Measurements from ENCODE around the gene GLB1L3. TPM values are rescaled to one million over a fixed set of nuclear protein-coding genes. Genes with fewer than 3 reads are reported as not detected.

Gene GLB1L3
- polyA plus RNA-seq, 1 donor (not counting 4 experiments of a cell fraction or from before 2014, with no cell fraction given) = 3.0 TPM

DNA sequence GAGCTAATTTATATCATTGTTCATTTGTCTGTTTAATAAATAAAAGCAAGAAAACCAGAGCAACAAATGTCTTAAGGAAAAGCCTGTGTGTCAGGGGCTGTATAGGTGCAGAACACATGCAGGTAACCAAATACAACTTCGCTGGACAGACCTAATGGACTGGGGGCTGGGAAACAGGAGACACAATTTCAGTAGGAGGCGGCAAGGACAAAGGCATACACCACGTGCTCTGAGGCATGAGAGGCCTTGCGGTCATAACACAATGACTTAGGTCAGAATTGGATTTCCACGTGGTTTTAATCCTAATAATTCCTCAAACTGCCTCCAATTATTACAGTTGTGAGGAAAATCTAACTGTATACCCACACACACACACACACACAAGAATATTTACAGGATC is 8.7 kb upstream of the GLB1L3 start:
- H3K9ac ChIP-seq (ENCODE audit: control insufficient read depth, extremely low read depth, insufficient read depth, low read length) = no peak overlapping the region
- no peak for FAIRE-seq
- dilution Hi-C loops (cut with MboI; ENCODE audit: extremely low pct_ligation_motif_present, low sequenced_read_pairs) = no loop called here

DNA sequence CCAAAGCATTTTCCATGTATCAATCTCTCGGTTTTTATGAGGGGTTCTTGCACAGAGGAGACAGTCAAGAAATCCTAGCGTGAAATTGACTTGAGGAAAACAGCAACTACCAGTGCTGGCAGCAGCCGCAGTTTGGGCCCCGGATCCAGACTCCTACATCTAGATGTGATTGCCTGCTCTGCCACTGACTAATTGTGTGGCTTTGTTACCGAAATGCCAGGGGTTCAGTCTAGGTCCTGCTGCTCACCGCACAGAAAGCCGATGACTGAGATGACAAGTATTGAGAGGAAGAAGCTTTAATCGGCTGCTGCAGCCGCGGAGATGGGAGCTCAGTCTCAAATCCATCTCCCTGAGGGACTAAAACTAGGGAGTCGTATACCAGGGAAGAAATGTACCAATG is 8.2 kb upstream of the GLB1L3 start:
- Histone ChIP-seq H3K9me3 (ENCODE audit: control insufficient read depth, low read depth, low read length) (no peaks in the 10 kb centered on the region), H2AFZ (ENCODE audit: control insufficient read depth, low read length) (no peak overlapping the region), H3K9me1 (ENCODE audit: control insufficient read depth, extremely low read depth, insufficient read depth, low read length) (no peaks in the 10 kb centered on the region), H3K36me3 (ENCODE audit: control insufficient read depth in 2 of 2, extremely low read depth in 1 of 2, insufficient read depth in 2 of 2, low read length in 2 of 2) (peaks cover 3 to 5% of the 10 kb centered on the region in 2 experiments), H3K9ac (ENCODE audit: control insufficient read depth, extremely low read depth, insufficient read depth, low read length) (no peak overlapping the region), H3K79me2 (ENCODE audit: control insufficient read depth, insufficient read depth, low read length) (peaks cover 4% of the 10 kb centered on the region), H3K27me3 (ENCODE audit: control insufficient read depth, extremely low read depth, insufficient read depth, low read length) (no peaks in the 10 kb centered on the region), H3K4me2 (ENCODE audit: control insufficient read depth, extremely low read depth, insufficient read depth, low read depth, low read length) (no peak overlapping the region), H3K4me1 (ENCODE audit: control insufficient read depth, extremely low read depth, insufficient read depth, low read length) (peaks cover 32% of the 10 kb centered on the region), H3K4me3 (ENCODE audit: control insufficient read depth in 2 of 3, extremely low read depth in 1 of 3, insufficient read depth in 2 of 3, low read depth in 1 of 3, low read length in 3 of 3) (no peak overlapping the region), H3K27ac (ENCODE audit: control insufficient read depth, insufficient read depth, low read length) (no peak overlapping the region), H4K20me1 (ENCODE audit: control insufficient read depth, extremely low read depth, insufficient read depth, low read length) (no peaks in the 10 kb centered on the region)
- FAIRE-seq (no peak), DNase-seq (ENCODE audit: low read depth, low spot score) (no peak)
- dilution Hi-C loops (cut with MboI; ENCODE audit: extremely low pct_ligation_motif_present, low sequenced_read_pairs) = no loop called here
- TF ChIP-seq, protein P1, sequence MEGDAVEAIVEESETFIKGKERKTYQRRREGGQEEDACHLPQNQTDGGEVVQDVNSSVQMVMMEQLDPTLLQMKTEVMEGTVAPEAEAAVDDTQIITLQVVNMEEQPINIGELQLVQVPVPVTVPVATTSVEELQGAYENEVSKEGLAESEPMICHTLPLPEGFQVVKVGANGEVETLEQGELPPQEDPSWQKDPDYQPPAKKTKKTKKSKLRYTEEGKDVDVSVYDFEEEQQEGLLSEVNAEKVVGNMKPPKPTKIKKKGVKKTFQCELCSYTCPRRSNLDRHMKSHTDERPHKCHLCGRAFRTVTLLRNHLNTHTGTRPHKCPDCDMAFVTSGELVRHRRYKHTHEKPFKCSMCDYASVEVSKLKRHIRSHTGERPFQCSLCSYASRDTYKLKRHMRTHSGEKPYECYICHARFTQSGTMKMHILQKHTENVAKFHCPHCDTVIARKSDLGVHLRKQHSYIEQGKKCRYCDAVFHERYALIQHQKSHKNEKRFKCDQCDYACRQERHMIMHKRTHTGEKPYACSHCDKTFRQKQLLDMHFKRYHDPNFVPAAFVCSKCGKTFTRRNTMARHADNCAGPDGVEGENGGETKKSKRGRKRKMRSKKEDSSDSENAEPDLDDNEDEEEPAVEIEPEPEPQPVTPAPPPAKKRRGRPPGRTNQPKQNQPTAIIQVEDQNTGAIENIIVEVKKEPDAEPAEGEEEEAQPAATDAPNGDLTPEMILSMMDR (optimal IDR thresholded peaks at IDR 0.05 in 1 of 3, IDR thresholded peaks at IDR 0.05 in 1 of 3, conservative IDR thresholded peaks at IDR 0.05 in 1 of 3; ENCODE audit: extremely low read depth in 1 of 3, insufficient read depth in 2 of 3, low read length in 3 of 3) = no peak
- TF ChIP-seq EZH2 (IDR thresholded peaks at IDR 0.05; ENCODE audit: low read length) = no peak

More for the DNA sequence above, 8.7 kb upstream of the GLB1L3 start:
- Histone ChIP-seq H3K79me2 (ENCODE audit: control insufficient read depth, insufficient read depth, low read length) (peaks cover 4% of the 10 kb centered on the region), H3K27ac (ENCODE audit: control insufficient read depth, insufficient read depth, low read length) (peak overlapping the region; percentile 69), H4K20me1 (ENCODE audit: control insufficient read depth, extremely low read depth, insufficient read depth, low read length) (no peaks in the 10 kb centered on the region), H3K4me2 (ENCODE audit: control insufficient read depth, extremely low read depth, insufficient read depth, low read depth, low read length) (peak overlapping the region; percentile 28), H3K27me3 (ENCODE audit: control insufficient read depth, extremely low read depth, insufficient read depth, low read length) (no peaks in the 10 kb centered on the region), H3K9me3 (ENCODE audit: control insufficient read depth, low read depth, low read length) (no peaks in the 10 kb centered on the region), H3K36me3 (ENCODE audit: control insufficient read depth in 2 of 2, extremely low read depth in 1 of 2, insufficient read depth in 2 of 2, low read length in 2 of 2) (peaks cover 4 to 6% of the 10 kb centered on the region in 2 experiments), H2AFZ (ENCODE audit: control insufficient read depth, low read length) (peak overlapping the region; percentile 12), H3K9me1 (ENCODE audit: control insufficient read depth, extremely low read depth, insufficient read depth, low read length) (no peaks in the 10 kb centered on the region), H3K4me1 (ENCODE audit: control insufficient read depth, extremely low read depth, insufficient read depth, low read length) (peaks cover 32% of the 10 kb centered on the region), H3K4me3 (ENCODE audit: control insufficient read depth in 2 of 3, extremely low read depth in 1 of 3, insufficient read depth in 2 of 3, low read depth in 1 of 3, low read length in 3 of 3) (no peak overlapping the region)
- TF ChIP-seq, protein P1 (optimal IDR thresholded peaks at IDR 0.05 in 1 of 3, IDR thresholded peaks at IDR 0.05 in 1 of 3, conservative IDR thresholded peaks at IDR 0.05 in 1 of 3; ENCODE audit: extremely low read depth in 1 of 3, insufficient read depth in 2 of 3, low read length in 3 of 3) = no peak
- no peak for TF ChIP-seq EZH2 (IDR thresholded peaks at IDR 0.05; ENCODE audit: low read length)
- no peak for DNase-seq (ENCODE audit: low read depth, low spot score)

All from keratinocyte (primary cell).